Measurements from ENCODE around the gene CORO2A.

CORO2A gene

DNA sequence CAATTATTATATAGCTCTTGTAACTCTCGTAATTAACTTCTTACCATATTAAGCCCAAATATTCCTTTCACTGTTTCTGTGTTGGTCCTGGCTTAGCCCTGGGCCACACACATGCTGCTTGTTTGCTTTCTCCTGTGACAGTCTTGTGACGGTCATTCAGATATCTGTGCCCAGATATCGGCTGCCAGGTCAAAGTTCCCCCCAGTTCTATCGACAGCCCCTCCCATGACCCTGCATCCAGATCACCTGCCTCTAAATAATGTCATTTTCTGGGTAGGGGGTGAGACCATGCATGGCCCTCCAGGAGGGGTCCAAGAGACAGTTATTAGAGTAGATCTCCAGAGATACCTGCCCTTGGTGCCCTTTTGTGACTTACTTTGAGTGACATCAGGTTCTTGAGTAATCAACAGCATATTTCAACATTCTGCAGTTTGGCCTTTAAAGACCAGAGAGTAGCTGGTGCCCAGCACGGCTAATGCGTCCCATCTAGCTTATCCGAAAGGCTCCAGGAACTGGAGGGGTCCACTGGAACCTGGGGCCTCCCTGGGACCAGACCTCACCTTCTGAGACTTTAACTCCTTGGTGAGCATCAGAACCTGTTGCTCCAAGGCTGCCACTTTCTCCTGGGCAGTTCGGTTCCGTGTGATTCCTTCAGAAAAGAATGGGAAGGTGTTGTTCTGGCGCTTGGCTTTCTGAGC, 36.1 kb upstream of the CORO2A start:
- Histone ChIP-seq H2AFZ (ENCODE audit: low read length) (no peak overlapping the region), H3K79me2 (ENCODE audit: insufficient read depth, low read length) (no peaks in the 10 kb centered on the region), H3K27me3 (ENCODE audit: insufficient read depth, low read length) (no peaks in the 10 kb centered on the region), H3K9me3 (ENCODE audit: low read length) (no peaks in the 10 kb centered on the region), H3F3A (ENCODE audit: insufficient read depth, low read length) (no peaks in the 10 kb centered on the region), H3K27ac (ENCODE audit: low read depth, low read length, poor library complexity, severe bottlenecking) (no peak overlapping the region), H3K4me1 (ENCODE audit: insufficient read depth, low read length, severe bottlenecking) (no peaks in the 10 kb centered on the region), H3K9me2 (ENCODE audit: low read depth, low read length) (no peaks in the 10 kb centered on the region), H3K9ac (ENCODE audit: low read length) (no peak overlapping the region), H3K4me3 (ENCODE audit: low read depth, low read length, poor library complexity, severe bottlenecking) (no peak overlapping the region), H3K4me2 (ENCODE audit: low read length) (no peak overlapping the region), H4K20me1 (ENCODE audit: insufficient read depth, low read length) (no peaks in the 10 kb centered on the region), H3K36me3 (ENCODE audit: insufficient read depth, low read length) (no peaks in the 10 kb centered on the region)
- no peak for TF ChIP-seq EZH2 (IDR thresholded peaks at IDR 0.05; ENCODE audit: borderline replicate concordance, low read length)
- TF ChIP-seq CTCF (IDR thresholded peaks at IDR 0.05; ENCODE audit: low read length): no peak

- no peaks in the 10 kb centered on the region for H3K79me2 ChIP-seq (ENCODE audit: insufficient read depth, low read length)
- no peaks in the 10 kb centered on the region for H3K36me3 ChIP-seq (ENCODE audit: insufficient read depth, low read length)
- H2AFZ ChIP-seq (ENCODE audit: low read length): no peak overlapping the region
- H3F3A ChIP-seq (ENCODE audit: insufficient read depth, low read length): no peaks in the 10 kb centered on the region
- no peaks in the 10 kb centered on the region for H3K9me2 ChIP-seq (ENCODE audit: low read depth, low read length)
- H3K4me3 ChIP-seq (ENCODE audit: low read depth, low read length, poor library complexity, severe bottlenecking): no peak overlapping the region
- H3K4me1 ChIP-seq (ENCODE audit: insufficient read depth, low read length, severe bottlenecking): no peaks in the 10 kb centered on the region
- TF ChIP-seq EZH2 (IDR thresholded peaks at IDR 0.05; ENCODE audit: borderline replicate concordance, low read length): no peak
- TF ChIP-seq CTCF (IDR thresholded peaks at IDR 0.05; ENCODE audit: low read length): no peak
- H3K9me3 ChIP-seq (ENCODE audit: low read length): no peaks in the 10 kb centered on the region
- no peak overlapping the region for H3K9ac ChIP-seq (ENCODE audit: low read length)
- no peak overlapping the region for H3K27ac ChIP-seq (ENCODE audit: low read depth, low read length, poor library complexity, severe bottlenecking)
- H3K27me3 ChIP-seq (ENCODE audit: insufficient read depth, low read length): no peaks in the 10 kb centered on the region
- H4K20me1 ChIP-seq (ENCODE audit: insufficient read depth, low read length): no peaks in the 10 kb centered on the region
- no peak overlapping the region for H3K4me2 ChIP-seq (ENCODE audit: low read length)
Measured at GRCh38 chr9:98227883-98228282, 35.4 kb upstream of the CORO2A start.

- no peaks in the 10 kb centered on the region for H3K9me2 ChIP-seq (ENCODE audit: low read depth, low read length)
- no peaks in the 10 kb centered on the region for H3K4me1 ChIP-seq (ENCODE audit: insufficient read depth, low read length, severe bottlenecking)
- no peaks in the 10 kb centered on the region for H3K27me3 ChIP-seq (ENCODE audit: insufficient read depth, low read length)
- no peak overlapping the region for H3K4me3 ChIP-seq (ENCODE audit: low read depth, low read length, poor library complexity, severe bottlenecking)
- no peaks in the 10 kb centered on the region for H3K79me2 ChIP-seq (ENCODE audit: insufficient read depth, low read length)
- no peak overlapping the region for H3K9ac ChIP-seq (ENCODE audit: low read length)
- no peaks in the 10 kb centered on the region for H3K9me3 ChIP-seq (ENCODE audit: low read length)
- no peak for TF ChIP-seq EZH2 (IDR thresholded peaks at IDR 0.05; ENCODE audit: borderline replicate concordance, low read length)
- TF ChIP-seq CTCF (IDR thresholded peaks at IDR 0.05; ENCODE audit: low read length): no peak
- no peaks in the 10 kb centered on the region for H4K20me1 ChIP-seq (ENCODE audit: insufficient read depth, low read length)
- H2AFZ ChIP-seq (ENCODE audit: low read length): no peak overlapping the region
- H3K27ac ChIP-seq (ENCODE audit: low read depth, low read length, poor library complexity, severe bottlenecking): no peak overlapping the region
- no peaks in the 10 kb centered on the region for H3F3A ChIP-seq (ENCODE audit: insufficient read depth, low read length)
- no peak overlapping the region for H3K4me2 ChIP-seq (ENCODE audit: low read length)
- no peaks in the 10 kb centered on the region for H3K36me3 ChIP-seq (ENCODE audit: insufficient read depth, low read length)
Measured at GRCh38 chr9:98226957-98227356, 34.5 kb upstream of the CORO2A start.
